HG03108 (cell line): Measurements from ENCODE around the gene PTPRM.
"Not testable (repeated sequence)": the region's sequence is repeated elsewhere in the genome, so short reads cannot be mapped to it uniquely, and the experiment has no call there.

ENCODE experiments used
- ATAC-seq: cut with Tn5 transposase; IDR thresholded peaks from one replicate; pipeline ENCODE4 v1.9.1; 2021; ENCODE audit warnings: moderate library complexity; ENCODE audit not compliant: unreplicated experiment

The PTPRM gene

GRCh38 chr18:7927119-7927518 is 360.0 kb downstream of the PTPRM start:
- no peak for ATAC-seq

- ATAC-seq: no peak
Observed at GRCh38 chr18:7931763-7932162, 364.6 kb downstream of the PTPRM start.

GRCh38 chr18:7937268-7937667 is 370.2 kb downstream of the PTPRM start:
- ATAC-seq: no peak

DNA sequence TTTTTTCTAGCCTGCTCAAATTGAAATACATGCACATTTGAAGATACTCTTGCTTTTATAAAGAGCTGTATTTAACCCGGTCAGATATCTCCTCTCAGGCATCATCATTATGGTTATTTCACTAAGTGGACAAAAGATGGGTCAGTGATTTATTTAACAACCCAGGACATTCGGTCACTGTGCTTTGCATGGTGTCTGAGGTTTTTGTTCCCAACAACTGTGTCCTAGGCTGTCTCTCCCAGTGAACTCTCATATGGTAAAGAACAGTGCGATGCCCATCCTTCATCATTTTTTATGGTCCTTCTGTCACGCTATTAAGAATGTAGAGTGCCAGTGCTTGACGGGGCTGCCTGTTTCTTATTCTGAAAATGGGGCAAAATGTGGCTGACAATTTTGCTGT is 372.4 kb downstream of the PTPRM start:
- ATAC-seq: no peak

DNA sequence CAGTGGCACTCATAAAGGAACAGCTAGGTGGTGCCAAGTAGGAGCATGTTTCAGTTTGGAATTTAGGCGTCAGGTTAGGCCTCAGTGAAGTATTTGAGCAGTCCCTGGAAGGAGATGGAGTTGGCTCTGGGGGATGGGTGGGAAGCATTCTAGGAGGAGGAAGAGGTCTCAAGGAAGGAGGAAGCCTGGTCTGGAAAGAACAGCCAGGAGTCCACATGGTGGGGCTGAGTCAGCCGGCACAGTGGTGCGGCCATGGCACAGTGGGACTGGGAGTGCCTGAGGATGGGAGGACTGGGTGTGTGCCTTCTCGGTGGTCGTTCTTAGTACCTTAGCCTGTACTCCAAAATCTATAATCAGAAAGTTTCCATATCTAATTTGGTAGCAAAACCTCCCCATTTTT is 373.3 kb downstream of the PTPRM start:
- ATAC-seq: no peak

DNA sequence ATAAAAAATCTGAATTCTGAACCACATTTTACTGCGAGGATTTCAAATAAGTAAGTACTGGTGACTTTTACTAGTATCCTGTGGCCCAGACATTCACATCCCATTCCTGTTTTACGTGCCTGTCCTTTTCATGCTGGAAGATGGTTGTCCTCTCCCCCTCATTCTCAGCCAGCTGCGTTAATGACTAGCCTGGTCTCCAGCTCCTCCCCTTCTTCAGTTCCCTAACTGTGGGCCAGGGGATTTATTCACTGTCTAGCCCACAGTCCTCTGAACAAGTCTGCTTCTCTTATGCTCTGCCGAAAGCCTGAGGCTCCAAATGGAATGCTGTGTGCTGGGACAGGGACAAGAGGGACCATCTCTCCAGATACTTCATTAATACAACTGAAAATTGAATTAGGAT is 373.9 kb downstream of the PTPRM start:
- no peak for ATAC-seq

DNA sequence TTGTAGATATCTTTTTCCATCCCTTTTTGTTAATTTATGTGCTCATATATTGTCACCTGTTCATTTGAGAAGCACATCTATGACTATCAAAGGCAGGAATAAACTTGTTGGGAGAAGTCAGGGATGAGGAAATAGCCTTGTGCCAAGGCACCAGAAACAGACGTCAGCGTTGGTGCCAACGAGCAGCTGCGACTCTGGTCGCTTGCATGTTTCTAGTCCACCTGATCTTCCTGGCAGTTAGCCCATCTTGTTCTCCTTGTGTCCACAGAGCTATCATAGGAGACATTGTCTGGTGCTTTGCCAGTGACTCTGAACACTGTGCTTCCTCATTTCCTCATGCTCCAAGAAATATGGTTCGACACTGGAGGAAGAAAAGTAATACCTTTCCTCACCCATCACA is 374.4 kb downstream of the PTPRM start:
- no peak for ATAC-seq

GRCh38 chr18:7945882-7946281 is 378.8 kb downstream of the PTPRM start:
- no peak for ATAC-seq

DNA sequence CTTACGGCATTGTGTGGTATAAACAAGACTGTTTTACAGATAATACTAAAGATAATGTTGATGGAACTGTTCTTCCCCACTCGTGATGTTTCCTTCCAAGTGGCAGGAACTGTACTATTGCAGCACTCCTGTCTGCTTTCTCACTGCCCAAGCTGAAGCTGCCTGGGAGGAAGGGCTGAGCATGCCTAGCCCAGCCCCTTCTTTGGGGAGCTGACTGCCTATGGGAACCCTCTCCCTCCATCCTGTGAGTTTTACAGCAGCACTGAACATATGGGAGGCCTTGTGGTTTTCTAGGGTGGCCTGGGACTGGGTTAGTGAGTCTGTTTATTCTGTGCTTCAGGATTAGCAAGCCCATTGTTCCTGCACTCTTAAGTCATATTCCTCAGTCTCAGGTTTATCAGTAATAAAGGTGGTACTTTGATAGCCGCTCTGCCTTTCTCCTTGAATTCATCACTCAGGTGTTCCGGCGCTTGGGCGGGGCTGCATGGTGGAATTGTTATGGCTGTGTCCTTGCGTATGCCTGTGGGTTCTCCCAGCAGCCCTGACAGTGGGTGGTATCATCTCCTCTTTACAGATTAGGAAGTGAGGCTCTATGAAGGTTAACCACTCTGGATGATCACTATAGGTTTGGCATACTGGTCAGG is 379.7 kb downstream of the PTPRM start:
- no peak for ATAC-seq

DNA sequence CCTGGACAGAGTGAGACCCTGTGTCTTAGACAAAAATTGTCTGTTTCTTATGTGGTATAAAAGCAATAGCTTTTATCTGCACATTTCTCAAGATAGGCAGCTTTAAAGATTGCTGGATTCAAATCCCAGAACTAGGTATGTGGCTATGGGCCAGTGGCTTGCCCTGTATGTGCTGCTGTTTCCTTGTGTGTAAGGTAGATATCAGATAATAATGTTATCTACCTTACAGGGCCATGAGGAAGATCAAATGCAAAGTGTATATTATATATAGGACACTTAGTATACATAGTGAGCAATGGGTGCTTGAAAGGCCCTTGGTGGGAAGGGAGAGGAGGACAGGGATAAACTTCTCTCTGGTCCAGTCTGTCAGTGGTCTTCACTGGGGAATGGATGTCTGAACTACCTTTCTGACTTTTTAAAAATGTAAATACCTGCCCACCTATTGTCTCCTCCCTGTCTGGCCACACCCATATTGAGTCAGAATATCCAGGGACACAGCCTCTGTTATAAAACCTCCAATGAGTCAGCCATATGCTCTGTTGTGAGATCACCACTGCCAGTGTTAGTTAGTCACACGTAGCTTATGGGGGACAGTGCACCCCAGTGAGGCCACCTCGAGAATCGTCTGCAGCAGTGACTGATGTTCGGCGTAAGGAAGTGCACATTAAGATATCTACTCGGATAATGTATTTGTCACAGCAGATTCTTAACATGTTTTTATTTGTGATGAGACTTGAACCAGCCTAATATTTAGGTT is 383.4 kb downstream of the PTPRM start:
- ATAC-seq: no peak

- ATAC-seq: no peak
Observed at GRCh38 chr18:7953095-7953958, 386.2 kb downstream of the PTPRM start.

- ATAC-seq: no peak
Observed at GRCh38 chr18:7954238-7954637, 387.1 kb downstream of the PTPRM start.

DNA sequence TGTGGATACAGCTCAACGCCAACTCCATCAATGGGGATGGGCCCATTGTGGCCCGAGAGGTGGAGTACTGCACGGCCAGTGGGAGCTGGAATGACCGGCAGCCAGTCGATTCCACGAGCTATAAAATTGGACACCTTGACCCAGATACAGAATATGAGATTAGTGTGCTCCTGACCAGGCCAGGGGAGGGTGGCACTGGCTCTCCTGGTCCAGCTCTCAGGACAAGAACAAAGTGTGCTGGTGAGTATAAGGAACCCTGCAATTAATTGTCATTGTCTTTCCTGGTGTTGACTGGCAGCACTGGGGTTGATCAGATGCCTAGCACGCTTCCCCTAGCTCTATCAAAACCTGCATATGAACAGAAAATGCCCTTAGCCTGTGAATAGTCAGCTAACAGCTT is 388.1 kb downstream of the PTPRM start:
- ATAC-seq: no peak

- no peak for ATAC-seq
Observed at GRCh38 chr18:7957297-7957696, 390.2 kb downstream of the PTPRM start.

- no peak for ATAC-seq
Observed at GRCh38 chr18:7958081-7958896, 391.2 kb downstream of the PTPRM start.

DNA sequence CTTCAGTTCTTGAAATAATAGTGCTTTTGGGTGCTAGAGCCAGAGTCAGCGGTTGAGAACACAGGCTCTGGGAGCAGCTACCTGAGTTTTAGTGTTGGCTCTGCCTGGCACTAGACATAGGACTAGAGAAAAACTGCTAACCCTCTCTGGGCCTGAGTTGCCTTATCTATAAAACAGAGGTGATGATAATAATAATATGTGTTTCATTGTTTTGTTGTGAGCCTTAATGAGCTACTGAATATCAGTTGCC is 391.7 kb downstream of the PTPRM start:
- no peak for ATAC-seq

GRCh38 chr18:7966682-7967081 is 399.6 kb downstream of the PTPRM start:
- not testable (repeated sequence) for ATAC-seq

GRCh38 chr18:7974200-7974874 is 407.2 kb downstream of the PTPRM start:
- no peak for ATAC-seq

DNA sequence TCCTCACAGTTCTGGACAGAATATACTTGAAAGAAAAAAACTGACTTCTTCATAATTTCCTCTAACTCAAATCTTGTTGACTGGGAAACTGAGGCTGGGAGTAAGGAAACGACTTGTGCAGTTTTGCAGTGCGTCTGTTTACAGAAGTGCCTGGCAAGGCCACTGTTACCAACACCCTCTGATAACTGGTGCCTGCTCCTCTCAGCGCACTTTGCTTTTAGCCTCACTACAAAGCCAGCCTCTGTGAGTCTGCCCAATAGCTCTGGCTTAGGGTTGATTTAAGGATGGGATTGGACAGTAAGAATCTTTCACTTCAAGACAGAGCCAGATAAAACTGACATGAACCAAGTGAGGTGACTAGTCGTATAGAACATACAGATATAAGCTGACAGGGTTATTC is 410.8 kb downstream of the PTPRM start:
- ATAC-seq: no peak

- ATAC-seq: no peak
Observed at GRCh38 chr18:7978834-7979233, 411.7 kb downstream of the PTPRM start.

- no peak for ATAC-seq
Observed at GRCh38 chr18:7979714-7980113, 412.6 kb downstream of the PTPRM start.
